Left ventricle myocardium inferior (tissue), 1 donor: ENCODE measurements around the gene AUTS2. TPM values are rescaled to one million over a fixed set of nuclear protein-coding genes. Genes with fewer than 3 reads are reported as not detected.

ENCODE experiments used
- DNase-seq: peaks from one replicate; pipeline ENCODE4 v3.0.0-alpha.2; 2020
- H3K27ac ChIP-seq: fragments of 200-600 bp; replicated peaks from 2 replicates; pipeline ENCODE4 v1.8.0; 2021
- H3K27me3 ChIP-seq: fragments of 200-600 bp; 2 replicates; pipeline ENCODE4 v1.8.0; 2021; ENCODE audit warnings: low read depth
- H3K36me3 ChIP-seq: fragments of 200-600 bp; 2 replicates; pipeline ENCODE4 v1.8.0; 2021
- H3K4me1 ChIP-seq: fragments of 200-600 bp; 2 replicates; pipeline ENCODE4 v1.8.0; 2021
- H3K4me3 ChIP-seq: fragments of 200-600 bp; 2 replicates; pipeline ENCODE4 v1.8.0; 2021; ENCODE audit warnings: mild to moderate bottlenecking, moderate library complexity
- H3K9me3 ChIP-seq: fragments of 200-600 bp; replicated peaks from 2 replicates; pipeline ENCODE4 v1.8.0; 2021
- CTCF ChIP-seq: fragments of 200-600 bp; IDR thresholded peaks from 2 replicates; pipeline ENCODE4 v1.8.0; 2021; ENCODE audit warnings: antibody characterized with exemption, mild to moderate bottlenecking, borderline replicate concordance
- intact Hi-C: fragments of 100-400 bp; cut with micrococcal nuclease; formaldehyde crosslinking; loops from one replicate; pipeline ENCODE4 v1.11.0; 2022
- total RNA-seq: library from RNA; stranded (reverse); fragmentation: NEBNext Ultra II Directional; extraction: Animal tissue kit (Norgen Biotek cat#: 25700); gene quantifications from one replicate; pipeline ENCODE4 v1.2.1, GENCODE V29; 2021
- donor health status: DM: no; HTN: yes; CAD: no; lungs with severe emphysema.

Gene AUTS2
- total RNA-seq, 1 donor from 2014 or later, result 10.5 TPM

GRCh38 chr7:69825113-69825972, 227.1 kb downstream of the AUTS2 start:
- peaks cover 23% of the 10 kb centered on the region for H3K4me1 ChIP-seq
- peaks cover 4% of the 10 kb centered on the region for H3K9me3 ChIP-seq
- peak; percentile 33 for TF ChIP-seq CTCF
- H3K36me3 ChIP-seq, result no peaks in the 10 kb centered on the region
- intact Hi-C loops, result no loop called here
- no peaks in the 10 kb centered on the region for H3K27me3 ChIP-seq
- H3K27ac ChIP-seq, result no peak overlapping the region
- no peak for DNase-seq
- no peak overlapping the region for H3K4me3 ChIP-seq

- no peaks in the 10 kb centered on the region for H3K27me3 ChIP-seq
- no peaks in the 10 kb centered on the region for H3K36me3 ChIP-seq
- H3K27ac ChIP-seq, result no peak overlapping the region
- H3K4me1 ChIP-seq, result peaks cover 23% of the 10 kb centered on the region
- TF ChIP-seq CTCF, result no peak
- DNase-seq, result no peak
- intact Hi-C loops, result no loop called here
- H3K4me3 ChIP-seq, result no peak overlapping the region
- H3K9me3 ChIP-seq, result peaks cover 4% of the 10 kb centered on the region
Measured at GRCh38 chr7:69826283-69826682, 228.0 kb downstream of the AUTS2 start.

- Histone ChIP-seq H3K4me3 (no peak overlapping the region), H3K36me3 (no peaks in the 10 kb centered on the region), H3K9me3 (peaks cover 4% of the 10 kb centered on the region), H3K4me1 (peaks cover 23% of the 10 kb centered on the region), H3K27me3 (no peaks in the 10 kb centered on the region), H3K27ac (no peak overlapping the region)
- TF ChIP-seq CTCF, result no peak
- no peak for DNase-seq
- intact Hi-C loops, result no loop called here
Measured at GRCh38 chr7:69827140-69827539, 228.9 kb downstream of the AUTS2 start.

GRCh38 chr7:69827558-69827957, 229.3 kb downstream of the AUTS2 start:
- no peak for DNase-seq

GRCh38 chr7:69832356-69832755, 234.1 kb downstream of the AUTS2 start:
- no peak overlapping the region for H3K27ac ChIP-seq
- H3K9me3 ChIP-seq, result peaks cover 4% of the 10 kb centered on the region
- no peak overlapping the region for H3K4me3 ChIP-seq
- intact Hi-C loops, result no loop called here
- no peak for DNase-seq
- TF ChIP-seq CTCF, result no peak
- no peaks in the 10 kb centered on the region for H3K4me1 ChIP-seq
- H3K27me3 ChIP-seq, result no peaks in the 10 kb centered on the region
- no peaks in the 10 kb centered on the region for H3K36me3 ChIP-seq

More at GRCh38 chr7:69827558-69827957, 229.3 kb downstream of the AUTS2 start:
- Histone ChIP-seq H3K27ac (no peak overlapping the region), H3K4me1 (peaks cover 21% of the 10 kb centered on the region), H3K27me3 (no peaks in the 10 kb centered on the region), H3K9me3 (peaks cover 4% of the 10 kb centered on the region), H3K36me3 (no peaks in the 10 kb centered on the region), H3K4me3 (no peak overlapping the region)
- no peak for TF ChIP-seq CTCF
- intact Hi-C loops, result no loop called here
